GM06990 (cell line): ENCODE results near the gene KRT78.

Experiments
- DNase-seq: peaks from one replicate; pipeline ENCODE4 v3.0.0-alpha.2; 2011; ENCODE audit not compliant: insufficient read length; ENCODE audit errors: extremely low read depth
- H3K27me3 ChIP-seq: replicated peaks from 2 replicates; pipeline ENCODE4 v1.6.0; 2011; ENCODE audit warnings: low read length; ENCODE audit not compliant: control insufficient read depth, insufficient read depth
- H3K36me3 ChIP-seq: 2 replicates; pipeline ENCODE4 v1.5.1; 2011; ENCODE audit warnings: low read length; ENCODE audit not compliant: control insufficient read depth, insufficient read depth
- H3K4me3 ChIP-seq: replicated peaks from 2 replicates; pipeline ENCODE4 v1.5.1; 2011; ENCODE audit warnings: low read depth, mild to moderate bottlenecking, control low read depth, low read length
- TF ChIP-seq, protein P1 (sequence below): IDR thresholded peaks from 2 replicates; pipeline ENCODE4 v1.5.1; 2011; ENCODE audit warnings: low read length, control low read depth, mild to moderate bottlenecking, inconsistent platforms; ENCODE audit not compliant: insufficient read depth, poor library complexity, severe bottlenecking

KRT78 gene

DNA sequence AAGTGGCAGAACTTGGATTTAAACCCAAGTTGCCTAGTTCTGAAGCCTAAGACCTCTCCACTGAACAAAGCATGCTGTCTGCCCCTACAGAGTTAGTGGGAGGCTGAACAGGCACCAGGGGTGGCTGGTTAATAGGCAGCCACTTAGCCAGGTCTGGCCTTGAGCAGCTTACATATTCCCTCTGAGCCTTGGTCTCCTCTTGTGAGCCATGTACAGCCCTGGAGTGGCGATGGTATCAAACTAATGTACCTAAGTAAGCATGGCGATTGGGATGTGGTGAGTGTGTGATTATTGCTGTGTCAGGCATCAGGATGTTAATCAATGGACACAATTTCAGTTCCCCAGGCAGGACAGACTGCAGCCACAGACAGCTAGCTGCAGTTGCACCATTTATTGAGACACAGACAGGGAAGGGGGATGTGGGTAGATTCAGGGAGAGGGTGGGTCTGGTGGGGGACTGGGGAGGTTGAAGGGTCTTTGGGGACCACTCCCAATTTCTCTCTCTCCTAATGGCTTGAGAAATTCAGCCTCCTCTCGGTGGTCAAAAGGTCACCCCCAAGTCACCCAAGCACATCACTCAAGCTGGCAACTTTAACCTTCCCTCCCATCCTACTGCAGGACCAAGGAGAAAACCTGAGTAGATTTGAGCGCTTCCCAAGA is 27.6 kb downstream of the KRT78 start:
- no peak overlapping the region for H3K4me3 ChIP-seq
- no peak for DNase-seq
- no peaks in the 10 kb centered on the region; the same call in none of the 2 replicates for H3K27me3 ChIP-seq
- no peaks in the 10 kb centered on the region for H3K36me3 ChIP-seq
- TF ChIP-seq, protein P1, sequence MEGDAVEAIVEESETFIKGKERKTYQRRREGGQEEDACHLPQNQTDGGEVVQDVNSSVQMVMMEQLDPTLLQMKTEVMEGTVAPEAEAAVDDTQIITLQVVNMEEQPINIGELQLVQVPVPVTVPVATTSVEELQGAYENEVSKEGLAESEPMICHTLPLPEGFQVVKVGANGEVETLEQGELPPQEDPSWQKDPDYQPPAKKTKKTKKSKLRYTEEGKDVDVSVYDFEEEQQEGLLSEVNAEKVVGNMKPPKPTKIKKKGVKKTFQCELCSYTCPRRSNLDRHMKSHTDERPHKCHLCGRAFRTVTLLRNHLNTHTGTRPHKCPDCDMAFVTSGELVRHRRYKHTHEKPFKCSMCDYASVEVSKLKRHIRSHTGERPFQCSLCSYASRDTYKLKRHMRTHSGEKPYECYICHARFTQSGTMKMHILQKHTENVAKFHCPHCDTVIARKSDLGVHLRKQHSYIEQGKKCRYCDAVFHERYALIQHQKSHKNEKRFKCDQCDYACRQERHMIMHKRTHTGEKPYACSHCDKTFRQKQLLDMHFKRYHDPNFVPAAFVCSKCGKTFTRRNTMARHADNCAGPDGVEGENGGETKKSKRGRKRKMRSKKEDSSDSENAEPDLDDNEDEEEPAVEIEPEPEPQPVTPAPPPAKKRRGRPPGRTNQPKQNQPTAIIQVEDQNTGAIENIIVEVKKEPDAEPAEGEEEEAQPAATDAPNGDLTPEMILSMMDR = no peak

GRCh38 chr12:52820521-52820920 is 28.3 kb downstream of the KRT78 start:
- no peaks in the 10 kb centered on the region for H3K36me3 ChIP-seq
- H3K27me3 ChIP-seq = no peaks in the 10 kb centered on the region; the same call in none of the 2 replicates
- no peak for DNase-seq
- H3K4me3 ChIP-seq = no peak overlapping the region
- TF ChIP-seq, protein P1 = no peak

DNA sequence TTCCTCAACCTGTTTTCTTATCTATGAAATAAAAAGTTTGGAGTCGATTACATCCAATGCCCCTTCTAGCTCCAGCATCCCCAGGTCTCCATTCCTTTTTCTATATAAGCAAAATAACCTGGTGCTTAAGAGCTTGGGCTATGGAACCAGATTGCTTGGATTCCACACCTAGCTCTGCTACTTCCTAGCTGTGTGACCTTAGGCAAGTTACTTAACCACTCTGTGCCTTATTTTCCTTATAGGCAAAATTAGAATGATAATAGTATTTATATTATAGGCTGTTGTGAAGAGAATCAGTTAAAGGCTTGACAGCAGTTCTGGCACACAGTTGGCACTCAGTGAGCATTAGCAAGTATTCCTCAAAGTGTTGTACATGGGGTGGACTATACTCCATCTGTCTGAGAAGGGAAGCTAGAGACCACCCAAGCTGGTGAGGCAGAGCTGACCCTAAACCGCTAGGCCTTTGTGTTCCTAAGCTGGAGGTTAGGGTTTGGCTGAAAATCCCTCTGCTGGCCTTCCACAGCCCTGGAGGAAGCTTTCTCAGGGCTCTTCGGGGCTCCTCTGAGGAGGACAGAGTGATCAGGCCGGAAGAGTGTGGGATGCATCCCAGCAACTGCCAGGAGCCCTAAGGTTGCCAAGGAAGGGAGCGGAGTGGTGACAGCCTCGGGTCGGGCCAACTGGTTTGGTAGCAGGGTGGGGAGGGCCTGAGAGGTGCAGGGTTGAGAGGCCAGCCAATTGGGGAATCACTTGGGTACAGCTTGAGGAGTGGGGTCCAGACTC is 28.9 kb downstream of the KRT78 start:
- Histone ChIP-seq H3K36me3 (no peaks in the 10 kb centered on the region), H3K27me3 (no peaks in the 10 kb centered on the region; the same call in none of the 2 replicates), H3K4me3 (no peak overlapping the region)
- DNase-seq = no peak
- TF ChIP-seq, protein P1 = no peak

- TF ChIP-seq, protein P1 = no peak
- no peak for DNase-seq
- Histone ChIP-seq H3K36me3 (no peaks in the 10 kb centered on the region), H3K27me3 (no peaks in the 10 kb centered on the region; the same call in none of the 2 replicates), H3K4me3 (no peak overlapping the region)
Measured at GRCh38 chr12:52818887-52819420, 29.8 kb downstream of the KRT78 start.

GRCh38 chr12:52818388-52818787 is 30.4 kb downstream of the KRT78 start:
- TF ChIP-seq, protein P1 = no peak
- H3K27me3 ChIP-seq = no peaks in the 10 kb centered on the region; the same call in none of the 2 replicates

More at GRCh38 chr12:52818388-52818787, 30.4 kb downstream of the KRT78 start:
- Histone ChIP-seq H3K4me3 (no peak overlapping the region), H3K36me3 (no peaks in the 10 kb centered on the region)
- DNase-seq = no peak
